HG03571 (cell line): ENCODE measurements around the gene GCK.

ENCODE experiments used
- ATAC-seq: cut with Tn5 transposase; IDR thresholded peaks from one replicate; pipeline ENCODE4 v1.9.1; 2021; ENCODE audit not compliant: unreplicated experiment

Gene GCK

DNA sequence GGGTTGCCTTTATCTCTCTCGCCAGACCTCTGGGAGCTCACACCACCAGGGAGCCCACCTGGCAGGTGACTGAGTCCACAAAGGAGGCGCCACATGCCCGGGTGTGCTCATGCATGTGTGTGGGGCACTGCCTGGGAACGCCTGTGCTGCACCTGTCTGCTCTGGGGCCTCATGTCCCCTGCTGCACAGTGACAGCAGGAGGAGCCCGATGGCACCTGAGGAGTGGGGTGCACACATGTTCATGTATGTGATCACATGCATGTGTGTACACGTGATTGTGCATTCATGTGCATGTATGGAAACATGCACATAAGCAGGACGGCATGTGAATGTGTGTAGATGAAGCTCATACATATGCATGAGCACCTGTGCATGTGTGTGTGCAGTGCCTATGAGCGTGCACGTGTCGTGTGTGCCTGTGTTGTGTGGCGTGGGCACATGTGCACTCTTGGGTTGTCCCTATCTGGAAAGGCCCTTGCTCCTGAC is 33.6 kb upstream of the GCK start:
- no peak for ATAC-seq

DNA sequence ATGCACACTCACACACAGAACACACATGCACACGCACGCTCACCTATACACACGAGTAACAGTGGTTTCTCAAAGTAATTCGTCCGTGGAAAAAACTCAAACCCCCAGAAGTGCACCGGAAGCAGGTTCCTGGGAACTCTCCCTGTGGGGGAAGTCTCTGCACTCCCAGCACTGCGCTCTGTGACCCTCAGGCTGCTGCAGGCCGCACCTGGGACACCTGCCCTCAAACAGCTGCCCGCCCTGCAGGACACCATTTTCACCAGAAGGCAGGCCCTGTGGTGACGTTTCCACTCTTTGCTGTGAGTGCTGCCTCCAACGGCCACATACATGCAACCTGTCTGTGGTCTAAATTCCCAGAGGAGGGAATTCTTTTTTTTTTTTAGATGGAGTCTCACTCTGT is 32.8 kb upstream of the GCK start:
- ATAC-seq, result no peak

DNA sequence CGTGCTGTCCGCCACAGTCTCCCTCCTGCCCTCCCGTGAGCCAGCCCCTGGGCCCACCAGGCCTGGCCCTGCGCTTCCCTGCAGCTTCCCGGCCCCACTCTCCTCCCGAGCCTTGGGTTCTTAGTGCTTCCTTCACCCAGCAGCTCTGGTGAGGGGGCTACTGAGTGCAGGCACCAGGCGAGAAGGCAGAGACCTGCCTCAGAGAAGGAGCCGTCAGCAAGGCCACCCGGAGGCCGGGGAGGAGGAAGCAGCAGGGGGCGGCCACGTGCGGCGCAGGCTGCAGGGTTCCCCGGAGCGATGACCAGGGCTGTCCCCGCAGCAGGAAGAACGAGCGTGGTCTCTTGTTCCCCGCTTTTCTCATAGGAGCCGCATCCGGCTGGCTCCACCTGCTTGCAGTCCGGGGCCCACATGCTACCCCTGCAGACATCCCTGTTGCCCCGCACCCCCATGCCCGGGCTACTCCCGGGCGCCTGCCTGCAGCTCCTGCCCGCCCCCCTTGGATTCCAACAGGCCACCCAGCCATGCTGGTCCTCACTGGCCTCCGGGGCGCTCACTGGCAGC is 32.1 kb upstream of the GCK start:
- ATAC-seq, result no peak

GRCh38 chr7:44220358-44221112 is 31.3 kb upstream of the GCK start:
- ATAC-seq, result no peak

DNA sequence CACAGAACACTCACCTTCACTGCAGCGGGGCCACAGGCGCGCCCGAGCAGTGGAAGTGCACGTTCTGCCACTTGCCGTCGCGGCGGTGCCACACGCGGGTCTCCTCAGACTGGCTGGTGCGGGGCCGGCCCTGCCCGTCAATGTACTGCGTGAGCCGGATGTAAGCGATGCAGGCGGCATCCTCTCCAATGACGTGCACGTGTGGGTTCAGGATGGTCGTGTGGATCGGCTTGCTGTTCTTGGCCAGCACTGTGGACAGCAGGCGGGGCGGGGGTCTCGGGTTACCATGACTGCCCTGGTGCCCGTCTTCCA is 30.8 kb upstream of the GCK start:
- ATAC-seq, result no peak

DNA sequence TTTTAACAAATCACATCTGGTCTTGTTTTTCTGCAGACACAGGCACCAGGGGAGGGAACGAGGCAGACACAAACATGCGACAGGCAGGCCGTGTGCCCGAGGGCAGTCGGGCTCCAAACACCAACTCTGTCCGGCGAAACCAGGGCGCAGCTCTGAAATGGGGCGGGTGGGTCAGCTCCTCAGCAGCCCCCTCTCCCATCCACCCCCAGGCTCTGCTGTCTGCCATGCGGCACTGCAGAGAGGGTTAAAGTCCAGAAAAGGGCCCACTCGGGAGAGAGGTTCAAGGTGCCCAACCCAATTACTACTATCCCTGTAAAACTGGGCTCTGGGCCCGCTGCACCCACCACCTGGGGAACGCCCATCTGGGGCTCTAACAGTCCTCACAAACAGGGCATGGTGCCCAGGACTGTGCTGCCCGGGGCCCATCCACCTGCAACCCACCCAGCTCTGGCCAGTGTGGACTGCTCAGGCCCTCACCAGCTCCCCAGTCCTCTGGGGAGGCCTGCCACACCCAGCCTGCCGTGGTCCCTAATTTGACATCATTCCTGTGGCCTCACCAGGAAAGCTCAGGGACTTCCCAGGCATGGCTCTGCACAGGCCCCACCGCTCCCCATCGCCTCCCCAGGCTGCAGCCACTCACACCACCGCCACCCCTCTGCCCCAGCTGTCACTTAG is 30.3 kb upstream of the GCK start:
- ATAC-seq, result no peak

DNA sequence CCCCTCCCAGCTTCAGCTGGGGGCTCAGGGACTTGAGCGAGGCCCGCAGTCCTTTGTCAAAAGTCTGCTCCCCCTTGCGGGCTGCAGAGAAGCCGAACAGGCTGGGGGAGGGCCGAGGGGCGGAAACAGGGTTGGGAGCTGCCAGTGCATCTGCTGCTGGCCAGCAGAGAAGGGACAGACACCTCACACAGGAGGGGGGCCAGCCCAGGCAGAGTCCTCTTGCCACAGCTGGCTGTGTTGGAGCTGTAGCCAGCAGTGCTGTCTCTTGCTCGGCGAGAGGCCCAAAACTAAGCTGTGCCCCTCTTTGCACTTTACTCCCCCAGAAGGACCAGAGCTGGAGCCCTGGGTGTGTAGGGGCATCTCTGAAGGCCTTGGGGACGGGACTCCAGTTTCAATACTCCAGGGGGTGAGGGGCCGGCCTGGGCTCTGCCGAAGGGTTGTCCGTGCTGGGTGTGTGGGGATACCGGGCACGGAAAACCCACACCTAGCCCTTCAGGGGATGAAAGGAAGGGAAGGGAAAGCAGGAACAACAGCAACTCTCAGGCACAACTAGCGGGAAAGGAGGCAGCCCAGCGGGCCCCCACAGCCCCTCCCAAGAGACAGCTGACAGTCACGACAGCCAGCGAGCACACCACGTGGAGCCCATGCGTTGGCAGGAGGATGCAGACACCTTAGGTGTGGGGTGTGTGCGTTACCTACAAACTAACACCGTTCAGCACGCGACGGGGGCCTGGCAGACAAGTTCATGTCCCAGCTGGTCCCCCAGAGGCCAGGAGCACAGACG is 29.4 kb upstream of the GCK start:
- ATAC-seq, result no peak

DNA sequence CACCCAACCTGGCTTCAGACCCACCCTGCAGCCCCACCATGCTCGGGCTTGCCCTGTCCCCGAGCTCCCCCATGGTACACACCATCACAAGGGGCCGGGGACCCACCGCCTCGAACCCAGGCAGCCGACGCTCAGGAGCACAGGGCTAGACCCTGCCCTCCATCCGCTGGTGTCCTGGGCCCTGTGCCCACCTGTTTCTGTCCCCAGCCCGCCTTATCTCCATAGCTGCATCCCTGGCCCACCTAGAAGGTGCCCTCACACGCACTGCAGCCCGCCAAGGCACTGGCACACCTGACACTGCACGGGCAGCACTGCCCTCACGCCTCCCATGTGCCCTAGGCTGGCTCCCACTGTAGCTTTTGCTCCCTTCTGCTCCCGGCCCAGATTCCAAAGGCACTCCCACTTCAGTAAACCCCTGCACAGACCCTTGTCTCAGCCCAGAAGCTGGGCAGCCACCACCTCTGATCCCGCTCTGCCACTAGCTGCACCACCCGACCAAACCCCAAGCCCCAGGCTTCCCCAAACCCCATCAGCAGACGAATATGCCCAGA is 28.7 kb upstream of the GCK start:
- ATAC-seq, result no peak

DNA sequence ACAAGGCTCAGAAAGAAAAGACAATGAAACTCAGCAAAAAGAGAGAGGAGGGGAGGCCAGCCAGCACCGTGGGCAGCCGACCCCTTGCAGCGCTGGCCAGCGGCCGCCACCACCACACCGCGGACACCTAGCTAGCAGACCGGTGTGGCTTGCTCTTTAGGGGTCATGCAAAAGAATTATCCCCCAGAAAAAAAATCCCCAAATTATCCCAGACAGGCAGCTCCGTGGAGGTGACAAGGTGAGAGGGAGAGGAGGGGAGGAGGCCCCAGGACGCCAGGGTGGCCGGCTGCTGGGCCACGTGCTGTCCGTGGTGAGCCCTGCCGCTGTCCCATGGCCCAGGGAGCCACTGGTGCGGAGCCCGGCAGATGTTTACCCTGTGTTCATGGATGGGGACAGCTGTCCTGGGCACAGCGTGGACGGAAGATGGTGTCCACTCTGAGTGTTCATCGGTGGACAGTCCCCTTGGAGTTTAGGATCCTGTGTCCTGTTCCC is 28.0 kb upstream of the GCK start:
- no peak for ATAC-seq

GRCh38 chr7:44216521-44217222 is 27.4 kb upstream of the GCK start:
- ATAC-seq, result no peak

- no peak for ATAC-seq
Measured at GRCh38 chr7:44216019-44216418, 26.8 kb upstream of the GCK start.

DNA sequence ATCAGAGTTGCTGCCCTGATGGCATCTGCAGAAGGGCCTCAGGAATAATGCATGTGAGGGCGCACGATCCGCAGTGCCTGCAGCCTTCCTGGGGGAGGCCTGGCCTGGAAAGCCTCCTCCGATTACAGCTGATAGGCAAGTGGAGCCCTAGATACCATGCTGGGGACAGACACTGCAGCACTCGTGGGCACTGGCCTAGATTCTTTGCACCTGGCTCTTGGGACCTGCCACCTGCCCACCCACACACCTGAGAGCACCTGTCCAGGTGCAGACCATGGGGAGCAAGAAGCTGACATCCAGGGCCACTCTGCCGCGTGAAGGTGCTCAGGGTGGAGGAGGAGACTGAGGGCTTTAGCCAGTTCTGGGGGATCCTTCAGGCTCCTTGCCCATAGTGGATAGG is 26.3 kb upstream of the GCK start:
- no peak for ATAC-seq

GRCh38 chr7:44213877-44214388 is 24.7 kb upstream of the GCK start:
- ATAC-seq, result no peak

DNA sequence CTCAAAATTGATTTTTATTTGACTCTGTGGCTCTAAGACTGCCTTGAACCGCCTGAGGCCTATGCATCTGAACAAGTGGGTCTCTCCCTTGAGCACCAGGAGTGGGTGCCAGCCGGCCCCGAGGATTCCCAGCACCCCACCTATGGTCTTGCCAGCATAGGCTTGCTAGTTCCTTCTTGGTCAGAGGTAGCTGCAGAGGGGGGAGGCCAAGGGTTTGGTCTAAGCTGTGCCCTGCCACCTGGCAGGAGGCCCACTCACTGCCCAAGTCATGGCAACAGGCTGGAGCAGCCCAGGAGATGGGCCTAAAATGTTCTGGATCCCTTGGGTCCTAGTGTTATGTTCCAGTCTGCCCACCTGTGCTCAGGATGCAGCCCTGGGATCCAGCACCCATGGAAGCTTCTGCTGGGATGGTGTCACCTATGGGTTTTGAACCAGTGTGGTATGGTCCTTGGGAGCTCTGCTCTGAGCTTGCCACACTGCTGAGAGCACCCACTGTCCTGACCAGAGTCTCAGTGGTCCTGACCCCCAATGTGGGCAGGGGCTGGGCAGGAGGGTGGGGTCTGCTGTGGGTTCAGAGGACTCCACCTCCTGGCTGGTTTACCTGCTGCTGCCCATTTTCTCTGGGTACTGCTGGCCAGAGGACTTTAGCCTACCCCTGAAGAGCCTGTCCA is 24.1 kb upstream of the GCK start:
- no peak for ATAC-seq

- ATAC-seq, result no peak
Measured at GRCh38 chr7:44212581-44213184, 23.4 kb upstream of the GCK start.

- no peak for ATAC-seq
Measured at GRCh38 chr7:44212018-44212417, 22.8 kb upstream of the GCK start.

GRCh38 chr7:44211126-44211675 is 22.0 kb upstream of the GCK start:
- ATAC-seq, result no peak

- no peak for ATAC-seq
Measured at GRCh38 chr7:44210107-44210506, 20.9 kb upstream of the GCK start.

DNA sequence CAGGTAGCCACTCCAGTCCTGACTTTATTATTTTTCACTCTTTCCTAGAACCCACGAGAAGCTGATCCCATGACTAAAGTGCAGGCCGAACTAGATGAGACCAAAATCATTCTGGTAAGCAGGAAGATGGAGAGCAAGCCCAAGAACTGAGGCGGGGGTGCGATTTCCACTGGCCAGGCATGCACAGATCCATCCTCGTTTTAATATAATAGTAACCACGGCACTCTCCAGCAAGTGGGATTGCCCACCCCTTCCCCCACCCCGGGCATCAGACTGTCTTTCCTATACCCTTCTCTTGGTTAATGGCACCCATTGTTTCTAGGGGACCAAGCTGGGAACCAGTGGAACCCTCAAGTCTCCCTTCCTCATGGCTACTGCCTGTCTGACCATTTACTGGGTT is 18.8 kb upstream of the GCK start:
- ATAC-seq, result no peak
